ENCODE measurements around the gene ADCY5.

The ADCY5 gene

GRCh38 chr3:123385981-123386380 is 62.9 kb downstream of the ADCY5 start:
- H3K9me3 ChIP-seq (ENCODE audit: insufficient read depth, low read length): no peaks in the 10 kb centered on the region
- no peaks in the 10 kb centered on the region for H3K36me3 ChIP-seq (ENCODE audit: insufficient read depth, insufficient read length, low read length)
- no peak for DNase-seq (ENCODE audit: low read depth, low spot score)
- no peaks in the 10 kb centered on the region for H3K27me3 ChIP-seq (ENCODE audit: insufficient read depth, insufficient read length)
- no peak for TF ChIP-seq SUZ12 (IDR thresholded peaks at IDR 0.05; ENCODE audit: extremely low read depth, insufficient read depth, insufficient read length)
- no peak for TF ChIP-seq ZNF274 (IDR thresholded peaks at IDR 0.05; ENCODE audit: low read depth, low read length)
- no peak for TF ChIP-seq YY1 (IDR thresholded peaks at IDR 0.05; ENCODE audit: insufficient read depth, insufficient read length)
- no peak overlapping the region for H3K4me3 ChIP-seq (ENCODE audit: insufficient read length, low read depth)
- H3K4me1 ChIP-seq (ENCODE audit: insufficient read depth, insufficient read length): peaks cover 8% of the 10 kb centered on the region
- no peak overlapping the region for H3K9ac ChIP-seq (ENCODE audit: insufficient read length, low read depth)

GRCh38 chr3:123385499-123385898 is 63.4 kb downstream of the ADCY5 start:
- H3K4me3 ChIP-seq (ENCODE audit: insufficient read length, low read depth): no peak overlapping the region
- H3K9me3 ChIP-seq (ENCODE audit: insufficient read depth, low read length): no peaks in the 10 kb centered on the region
- H3K27me3 ChIP-seq (ENCODE audit: insufficient read depth, insufficient read length): no peaks in the 10 kb centered on the region
- no peak for TF ChIP-seq ZNF274 (IDR thresholded peaks at IDR 0.05; ENCODE audit: low read depth, low read length)
- TF ChIP-seq YY1 (IDR thresholded peaks at IDR 0.05; ENCODE audit: insufficient read depth, insufficient read length): no peak
- TF ChIP-seq SUZ12 (IDR thresholded peaks at IDR 0.05; ENCODE audit: extremely low read depth, insufficient read depth, insufficient read length): no peak
- H3K36me3 ChIP-seq (ENCODE audit: insufficient read depth, insufficient read length, low read length): no peaks in the 10 kb centered on the region
- DNase-seq (ENCODE audit: low read depth, low spot score): no peak
- no peak overlapping the region for H3K9ac ChIP-seq (ENCODE audit: insufficient read length, low read depth)
- peaks cover 8% of the 10 kb centered on the region for H3K4me1 ChIP-seq (ENCODE audit: insufficient read depth, insufficient read length)

- no peak for DNase-seq (ENCODE audit: low read depth, low spot score)
- Histone ChIP-seq H3K27me3 (ENCODE audit: insufficient read depth, insufficient read length) (no peaks in the 10 kb centered on the region), H3K4me3 (ENCODE audit: insufficient read length, low read depth) (no peak overlapping the region), H3K4me1 (ENCODE audit: insufficient read depth, insufficient read length) (peaks cover 8% of the 10 kb centered on the region), H3K9me3 (ENCODE audit: insufficient read depth, low read length) (no peaks in the 10 kb centered on the region), H3K9ac (ENCODE audit: insufficient read length, low read depth) (no peak overlapping the region), H3K36me3 (ENCODE audit: insufficient read depth, insufficient read length, low read length) (no peaks in the 10 kb centered on the region)
- TF ChIP-seq SUZ12 (IDR thresholded peaks at IDR 0.05; ENCODE audit: extremely low read depth, insufficient read depth, insufficient read length) (no peak), ZNF274 (IDR thresholded peaks at IDR 0.05; ENCODE audit: low read depth, low read length) (no peak), YY1 (IDR thresholded peaks at IDR 0.05; ENCODE audit: insufficient read depth, insufficient read length) (no peak)
Observed at GRCh38 chr3:123385001-123385401, 63.9 kb downstream of the ADCY5 start.

GRCh38 chr3:123384256-123384655 is 64.6 kb downstream of the ADCY5 start:
- no peak for DNase-seq (ENCODE audit: low read depth, low spot score)
- Histone ChIP-seq H3K9ac (ENCODE audit: insufficient read length, low read depth) (no peak overlapping the region), H3K36me3 (ENCODE audit: insufficient read depth, insufficient read length, low read length) (no peaks in the 10 kb centered on the region), H3K4me3 (ENCODE audit: insufficient read length, low read depth) (no peak overlapping the region), H3K27me3 (ENCODE audit: insufficient read depth, insufficient read length) (no peaks in the 10 kb centered on the region), H3K9me3 (ENCODE audit: insufficient read depth, low read length) (no peaks in the 10 kb centered on the region), H3K4me1 (ENCODE audit: insufficient read depth, insufficient read length) (peaks cover 8% of the 10 kb centered on the region)
- TF ChIP-seq ZNF274 (IDR thresholded peaks at IDR 0.05; ENCODE audit: low read depth, low read length) (no peak), SUZ12 (IDR thresholded peaks at IDR 0.05; ENCODE audit: extremely low read depth, insufficient read depth, insufficient read length) (no peak), YY1 (IDR thresholded peaks at IDR 0.05; ENCODE audit: insufficient read depth, insufficient read length) (no peak)

- H3K9ac ChIP-seq (ENCODE audit: insufficient read length, low read depth): no peak overlapping the region
- TF ChIP-seq ZNF274 (IDR thresholded peaks at IDR 0.05; ENCODE audit: low read depth, low read length) (no peak), YY1 (IDR thresholded peaks at IDR 0.05; ENCODE audit: insufficient read depth, insufficient read length) (no peak), SUZ12 (IDR thresholded peaks at IDR 0.05; ENCODE audit: extremely low read depth, insufficient read depth, insufficient read length) (no peak)
- no peaks in the 10 kb centered on the region for H3K9me3 ChIP-seq (ENCODE audit: insufficient read depth, low read length)
- no peaks in the 10 kb centered on the region for H3K36me3 ChIP-seq (ENCODE audit: insufficient read depth, insufficient read length, low read length)
- peak; percentile 38 for DNase-seq (ENCODE audit: low read depth, low spot score)
- H3K27me3 ChIP-seq (ENCODE audit: insufficient read depth, insufficient read length): no peaks in the 10 kb centered on the region
- H3K4me3 ChIP-seq (ENCODE audit: insufficient read length, low read depth): no peak overlapping the region
- peaks cover 8% of the 10 kb centered on the region for H3K4me1 ChIP-seq (ENCODE audit: insufficient read depth, insufficient read length)
Observed at GRCh38 chr3:123383091-123384053, 65.5 kb downstream of the ADCY5 start.

GRCh38 chr3:123380261-123380660 is 68.6 kb downstream of the ADCY5 start:
- Histone ChIP-seq H3K27me3 (ENCODE audit: insufficient read depth, insufficient read length) (no peaks in the 10 kb centered on the region), H3K4me3 (ENCODE audit: insufficient read length, low read depth) (no peak overlapping the region), H3K4me1 (ENCODE audit: insufficient read depth, insufficient read length) (peaks cover 10% of the 10 kb centered on the region), H3K9me3 (ENCODE audit: insufficient read depth, low read length) (no peaks in the 10 kb centered on the region), H3K9ac (ENCODE audit: insufficient read length, low read depth) (no peak overlapping the region), H3K36me3 (ENCODE audit: insufficient read depth, insufficient read length, low read length) (no peaks in the 10 kb centered on the region)
- TF ChIP-seq YY1 (IDR thresholded peaks at IDR 0.05; ENCODE audit: insufficient read depth, insufficient read length) (no peak), ZNF274 (IDR thresholded peaks at IDR 0.05; ENCODE audit: low read depth, low read length) (no peak), SUZ12 (IDR thresholded peaks at IDR 0.05; ENCODE audit: extremely low read depth, insufficient read depth, insufficient read length) (no peak)
- no peak for DNase-seq (ENCODE audit: low read depth, low spot score)

GRCh38 chr3:123379041-123379830 is 69.7 kb downstream of the ADCY5 start:
- Histone ChIP-seq H3K9ac (ENCODE audit: insufficient read length, low read depth) (no peak overlapping the region), H3K27me3 (ENCODE audit: insufficient read depth, insufficient read length) (no peaks in the 10 kb centered on the region), H3K4me1 (ENCODE audit: insufficient read depth, insufficient read length) (peaks cover 10% of the 10 kb centered on the region), H3K4me3 (ENCODE audit: insufficient read length, low read depth) (no peak overlapping the region), H3K9me3 (ENCODE audit: insufficient read depth, low read length) (no peaks in the 10 kb centered on the region), H3K36me3 (ENCODE audit: insufficient read depth, insufficient read length, low read length) (no peaks in the 10 kb centered on the region)
- TF ChIP-seq SUZ12 (IDR thresholded peaks at IDR 0.05; ENCODE audit: extremely low read depth, insufficient read depth, insufficient read length) (no peak), YY1 (IDR thresholded peaks at IDR 0.05; ENCODE audit: insufficient read depth, insufficient read length) (no peak), ZNF274 (IDR thresholded peaks at IDR 0.05; ENCODE audit: low read depth, low read length) (no peak)
- DNase-seq (ENCODE audit: low read depth, low spot score): no peak

Data from NT2/D1 (cell line).